Astrocyte (in vitro differentiated cells and primary cell): ENCODE data around the gene PARM1. TPM values are rescaled to one million over a fixed set of nuclear protein-coding genes. Genes with fewer than 3 reads are reported as not detected.

Source experiments
- DNase-seq: peaks from one replicate; pipeline ENCODE4 v3.0.0-alpha.2; 2010; ENCODE audit warnings: low read depth
- FAIRE-seq: peaks from 2 replicates; lab custom pipeline; 2011; peaks lifted over from hg19 to GRCh38; lab: Jason Lieb, UNC
- H2AFZ ChIP-seq: 2 replicates; pipeline ENCODE4 v1.6.0; 2012; ENCODE audit warnings: low read depth, low read length, inconsistent platforms
- H3K27ac ChIP-seq: 2 replicates; pipeline ENCODE4 v1.5.1; 2011; ENCODE audit warnings: low read depth, low read length, inconsistent platforms
- H3K27me3 ChIP-seq: 2 replicates; pipeline ENCODE4 v1.6.0; 2011; ENCODE audit warnings: low read length, inconsistent platforms; ENCODE audit not compliant: insufficient read depth
- H3K36me3 ChIP-seq: 2 replicates; pipeline ENCODE4 v1.5.1; 2011; ENCODE audit warnings: low read length, inconsistent platforms; ENCODE audit not compliant: insufficient read depth
- H3K4me1 ChIP-seq: 2 replicates; pipeline ENCODE4 v1.5.1; 2011; ENCODE audit warnings: low read length, inconsistent platforms; ENCODE audit not compliant: insufficient read depth
- H3K4me2 ChIP-seq: 2 replicates; pipeline ENCODE4 v1.6.0; 2012; ENCODE audit warnings: low read length, inconsistent platforms
- H3K4me3 ChIP-seq: 2 replicates; pipeline ENCODE4 v1.5.1; 2011; ENCODE audit warnings: low read depth, mild to moderate bottlenecking, low read length, inconsistent platforms; ENCODE audit not compliant: insufficient read depth
- H3K79me2 ChIP-seq: 2 replicates; pipeline ENCODE4 v1.6.0; 2012; ENCODE audit warnings: mild to moderate bottlenecking, low read length, inconsistent platforms; ENCODE audit not compliant: insufficient read depth
- H3K9ac ChIP-seq: 2 replicates; pipeline ENCODE4 v1.6.0; 2012; ENCODE audit warnings: mild to moderate bottlenecking, low read length, inconsistent platforms
- H3K9me3 ChIP-seq: 2 replicates; pipeline ENCODE4 v1.5.1; 2012; ENCODE audit warnings: low read depth, mild to moderate bottlenecking, low read length, inconsistent platforms; ENCODE audit not compliant: insufficient read depth
- H4K20me1 ChIP-seq: 2 replicates; pipeline ENCODE4 v1.6.0; 2012; ENCODE audit warnings: low read length, inconsistent platforms; ENCODE audit not compliant: insufficient read depth
- H3K27ac Mint-ChIP-seq: one replicate; pipeline ENCODE4 v1.8.0; 2021; ENCODE audit warnings: mild to moderate bottlenecking, mixed read lengths; ENCODE audit not compliant: unreplicated experiment
- H3K27me3 Mint-ChIP-seq: one replicate; pipeline ENCODE4 v1.8.0; 2021; ENCODE audit warnings: low read depth, mixed read lengths; ENCODE audit not compliant: unreplicated experiment
- H3K36me3 Mint-ChIP-seq: one replicate; pipeline ENCODE4 v1.8.0; 2021; ENCODE audit warnings: low read depth, mixed read lengths; ENCODE audit not compliant: unreplicated experiment
- H3K4me1 Mint-ChIP-seq: one replicate; pipeline ENCODE4 v1.8.0; 2021; ENCODE audit warnings: low read depth, mixed read lengths; ENCODE audit not compliant: unreplicated experiment
- H3K4me3 Mint-ChIP-seq: one replicate; pipeline ENCODE4 v1.8.0; 2021; ENCODE audit warnings: mild to moderate bottlenecking, moderate library complexity, mixed read lengths; ENCODE audit not compliant: unreplicated experiment
- H3K9me3 Mint-ChIP-seq: one replicate; pipeline ENCODE4 v1.8.0; 2021; ENCODE audit warnings: mild to moderate bottlenecking, mixed read lengths; ENCODE audit not compliant: unreplicated experiment
- CTCF ChIP-seq: IDR thresholded peaks from 2 replicates; pipeline ENCODE4 v1.5.1; 2011; ENCODE audit warnings: low read depth, mild to moderate bottlenecking, inconsistent platforms, low read length, moderate library complexity; ENCODE audit not compliant: insufficient read depth
- EZH2 ChIP-seq: IDR thresholded peaks from 2 replicates; pipeline ENCODE4 v1.6.1; 2012; ENCODE audit warnings: mild to moderate bottlenecking, low read length, inconsistent platforms; ENCODE audit not compliant: insufficient read depth
- total RNA-seq: library from RNA; stranded (reverse); gene quantifications from 2 replicates; pipeline ENCODE4 v1.2.1, GENCODE V29; 2021

PARM1 gene
- total RNA-seq, 1 donor from 2014 or later: 1.2 TPM

GRCh38 chr4:74947798-74948197 lies 14.9 kb downstream of the PARM1 start:
- no peak overlapping the region for H3K27ac Mint-ChIP-seq
- TF ChIP-seq CTCF (no peak), EZH2 (no peak)
- no peak overlapping the region for H3K27ac ChIP-seq
- H2AFZ ChIP-seq: no peak overlapping the region
- no peaks in the 10 kb centered on the region for H3K27me3 Mint-ChIP-seq
- DNase-seq (no peak), FAIRE-seq (no peak)
- H3K4me2 ChIP-seq: no peak overlapping the region
- no peaks in the 10 kb centered on the region for H3K9me3 ChIP-seq
- no peaks in the 10 kb centered on the region for H3K36me3 Mint-ChIP-seq
- peaks cover 2% of the 10 kb centered on the region for H3K4me1 Mint-ChIP-seq
- H3K4me1 ChIP-seq: no peaks in the 10 kb centered on the region
- H3K4me3 ChIP-seq: no peak overlapping the region
- no peaks in the 10 kb centered on the region for H3K36me3 ChIP-seq
- H3K9ac ChIP-seq: no peak overlapping the region
- no peaks in the 10 kb centered on the region for H3K79me2 ChIP-seq
- H3K4me3 Mint-ChIP-seq: no peak overlapping the region
- H3K27me3 ChIP-seq: no peaks in the 10 kb centered on the region
- H3K9me3 Mint-ChIP-seq: no peaks in the 10 kb centered on the region
- no peaks in the 10 kb centered on the region for H4K20me1 ChIP-seq

GRCh38 chr4:74948236-74948635 lies 15.3 kb downstream of the PARM1 start:
- no peak overlapping the region for H3K4me3 ChIP-seq

More at GRCh38 chr4:74948236-74948635, 15.3 kb downstream of the PARM1 start:
- no peak for TF ChIP-seq CTCF
- TF ChIP-seq EZH2: no peak
- Mint-ChIP-seq H3K27me3 (no peaks in the 10 kb centered on the region), H3K9me3 (no peaks in the 10 kb centered on the region), H3K27ac (no peak overlapping the region), H3K4me3 (no peak overlapping the region), H3K4me1 (no peaks in the 10 kb centered on the region), H3K36me3 (no peaks in the 10 kb centered on the region)
- Histone ChIP-seq H3K27me3 (no peaks in the 10 kb centered on the region), H3K9ac (no peak overlapping the region), H3K4me2 (no peak overlapping the region), H4K20me1 (no peaks in the 10 kb centered on the region), H3K9me3 (no peaks in the 10 kb centered on the region), H3K4me1 (no peaks in the 10 kb centered on the region), H3K79me2 (no peaks in the 10 kb centered on the region), H3K36me3 (no peaks in the 10 kb centered on the region), H3K27ac (no peak overlapping the region), H2AFZ (no peak overlapping the region)
- no peak for DNase-seq
- FAIRE-seq: no peak
